BLaER1 (cell line): ENCODE measurements around the gene IL17C.
"Not testable (repeated sequence)": the region's sequence is repeated elsewhere in the genome, so short reads cannot be mapped to it uniquely, and the experiment has no call there.

Experiments used
- H3K27ac ChIP-seq: shearing (Covaris generic); formaldehyde crosslinking; 2 replicates; pipeline ENCODE4 v1.8.1; 2022
- H3K27me3 ChIP-seq: shearing (Covaris generic); formaldehyde crosslinking; 2 replicates; pipeline ENCODE4 v1.8.1; 2022
- H3K36me3 ChIP-seq: shearing (Covaris generic); formaldehyde crosslinking; 2 replicates; pipeline ENCODE4 v1.8.1; 2022
- H3K4me1 ChIP-seq: shearing (Covaris generic); formaldehyde crosslinking; 2 replicates; pipeline ENCODE4 v1.8.1; 2022
- H3K4me2 ChIP-seq: shearing (Covaris generic); formaldehyde crosslinking; 2 replicates; pipeline ENCODE4 v1.8.1; 2022
- H3K4me3 ChIP-seq: shearing (Covaris generic); formaldehyde crosslinking; 2 replicates; pipeline ENCODE4 v1.8.1; 2022
- H3K9ac ChIP-seq: shearing (Covaris generic); formaldehyde crosslinking; 2 replicates; pipeline ENCODE4 v1.8.1; 2022
- H3K9me3 ChIP-seq: shearing (Covaris generic); formaldehyde crosslinking; 2 replicates; pipeline ENCODE4 v1.8.1; 2022
- H4K20me1 ChIP-seq: shearing (Covaris generic); formaldehyde crosslinking; 2 replicates; pipeline ENCODE4 v1.8.1; 2022
- Cebpa-rat ChIP-seq: shearing (Covaris generic); IDR thresholded peaks from 2 replicates; pipeline ENCODE4 v1.8.1; 2022

IL17C gene

DNA sequence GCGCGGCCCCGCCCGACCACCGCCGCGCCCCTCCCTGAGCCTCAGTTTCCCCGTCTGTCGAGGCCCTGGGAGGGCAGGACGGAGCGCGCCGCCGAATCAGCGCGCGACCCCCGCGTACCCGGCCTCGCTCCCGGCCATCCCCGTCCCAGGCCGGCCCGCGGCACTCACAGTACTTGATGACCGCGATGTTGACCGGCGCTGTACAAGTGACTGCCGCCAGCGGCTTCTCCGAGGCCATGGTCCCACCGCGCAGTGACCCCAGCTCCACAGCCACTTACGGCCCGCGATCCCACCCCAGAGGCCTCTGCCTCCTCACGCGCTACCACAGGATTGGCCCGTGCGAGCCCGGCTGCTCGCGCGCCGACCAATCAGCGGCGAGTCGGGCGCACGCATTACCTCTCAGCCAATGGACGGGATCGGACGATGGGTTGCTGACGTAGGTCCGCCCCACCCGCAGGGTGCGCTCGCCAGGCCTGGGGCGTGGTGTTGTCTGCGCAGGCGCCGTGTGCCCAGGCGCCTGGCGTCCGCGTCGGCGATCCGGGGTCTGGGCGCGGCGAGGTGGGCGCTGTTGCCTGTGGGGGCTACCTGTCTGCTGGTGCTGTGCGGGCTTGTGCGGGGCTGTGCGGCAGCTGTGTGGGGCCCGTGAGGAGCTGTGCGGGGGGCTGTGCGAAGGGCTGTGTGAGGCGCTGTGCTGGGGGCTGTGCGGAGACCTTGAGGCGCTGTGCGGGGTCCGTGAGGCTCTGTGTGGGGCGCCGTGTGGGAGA lies 24.7 kb downstream of the IL17C start, which contains the start of gene MVD:
TSS of gene MVD (minus strand) at position 249 of the 764 bp plus-strand sequence. CDS start at position 238, 11 bp downstream.
- Histone ChIP-seq H3K4me1 (peaks cover 48% of the 10 kb centered on the region), H3K9me3 (no peaks in the 10 kb centered on the region)
- TF ChIP-seq Cebpa-rat, result no peak

DNA sequence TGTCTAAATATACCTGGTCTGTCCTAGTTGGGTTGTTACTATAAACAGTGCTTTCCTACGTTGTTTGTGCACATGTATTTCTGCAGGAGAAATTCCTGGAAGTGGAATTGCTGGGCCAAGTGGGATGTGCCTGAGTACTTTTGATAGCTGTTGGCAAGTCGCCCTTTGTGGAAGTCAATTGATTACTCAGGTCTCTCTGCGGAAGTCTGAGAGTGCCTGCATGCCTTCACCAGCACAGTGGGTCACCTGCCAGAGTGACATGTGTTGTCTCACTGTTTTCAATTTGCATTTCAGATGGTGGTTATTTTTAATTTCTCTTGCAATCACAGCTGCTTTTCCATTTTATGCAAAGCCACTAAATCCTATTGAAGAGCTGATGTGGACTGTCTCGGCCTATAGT lies 26.8 kb downstream of the IL17C start:
- Histone ChIP-seq H4K20me1 (peaks cover 23% of the 10 kb centered on the region; the same call in 1 of the 2 replicates), H3K27me3 (no peaks in the 10 kb centered on the region), H3K4me1 (peaks cover 31% of the 10 kb centered on the region), H3K9me3 (no peaks in the 10 kb centered on the region), H3K9ac (no peak overlapping the region), H3K27ac (no peak overlapping the region), H3K36me3 (peaks cover 6% of the 10 kb centered on the region; the same call in 1 of the 2 replicates), H3K4me3 (no peak overlapping the region), H3K4me2 (no peak overlapping the region)
- no peak for TF ChIP-seq Cebpa-rat

More for the DNA sequence above, 24.7 kb downstream of the IL17C start, which contains the start of gene MVD:
- H4K20me1 ChIP-seq, result peaks cover 23% of the 10 kb centered on the region; the same call in 1 of the 2 replicates
- peak within 1 kb of the TSS; percentile 91 for H3K4me3 ChIP-seq
- peak within 1 kb of the TSS; percentile 99 for H3K4me2 ChIP-seq
- H3K27me3 ChIP-seq, result no peaks in the 10 kb centered on the region
- peak within 1 kb of the TSS; percentile 84 for H3K9ac ChIP-seq
- 0 out of 2 replicates have a peak, but pooled peaks cover 13% of the 10 kb centered on the region for H3K36me3 ChIP-seq
- peak within 1 kb of the TSS; percentile 79 for H3K27ac ChIP-seq

DNA sequence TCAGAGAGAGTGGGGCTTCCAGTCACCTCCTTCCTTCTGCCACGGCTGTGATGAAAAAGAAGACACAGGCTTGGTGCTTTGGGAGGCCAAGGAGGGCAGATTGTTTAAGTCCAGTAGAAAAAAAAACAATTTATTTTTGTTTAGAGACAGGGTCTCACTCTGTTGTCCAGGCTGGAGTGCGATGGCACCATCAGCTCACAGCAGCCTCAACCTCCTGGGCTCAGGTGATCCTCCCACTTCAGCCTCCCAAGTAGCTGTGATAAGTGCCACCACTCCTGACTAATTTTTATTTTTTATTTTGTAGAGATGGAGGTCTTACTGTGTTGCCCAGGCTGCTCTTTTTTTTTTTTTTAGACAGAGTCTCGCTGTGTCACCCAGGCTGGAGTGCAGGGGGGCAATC lies 27.2 kb downstream of the IL17C start:
- Histone ChIP-seq H3K4me2 (no peak overlapping the region), H3K27me3 (no peaks in the 10 kb centered on the region), H3K9ac (no peak overlapping the region), H3K4me3 (no peak overlapping the region), H3K9me3 (no peaks in the 10 kb centered on the region), H3K36me3 (peaks cover 4% of the 10 kb centered on the region; the same call in 1 of the 2 replicates), H3K4me1 (peaks cover 27% of the 10 kb centered on the region), H3K27ac (no peak overlapping the region), H4K20me1 (peaks cover 23% of the 10 kb centered on the region; the same call in 1 of the 2 replicates)
- TF ChIP-seq Cebpa-rat, result no peak

DNA sequence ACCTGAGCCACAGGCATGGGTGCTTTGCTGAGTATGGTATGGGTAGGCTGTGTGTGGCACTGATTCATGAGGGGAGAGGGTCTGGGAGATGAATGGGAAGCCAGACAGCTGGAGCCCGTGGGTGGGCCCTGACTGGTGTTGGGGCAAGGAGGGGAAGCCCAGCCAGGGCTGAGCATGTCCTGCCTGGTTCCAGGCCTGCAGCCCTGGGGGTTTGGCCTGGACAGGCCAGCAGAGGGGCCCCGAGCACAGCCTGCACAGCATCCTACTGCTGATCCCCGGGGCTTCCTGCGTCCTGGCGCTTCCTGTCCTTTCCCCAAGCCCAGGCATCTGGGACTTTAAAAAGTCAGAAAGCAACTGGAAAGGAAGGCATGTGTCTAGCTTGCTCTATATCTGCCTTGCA lies 29.1 kb downstream of the IL17C start:
- Histone ChIP-seq H3K4me1 (peaks cover 17% of the 10 kb centered on the region), H3K27ac (no peak overlapping the region), H3K4me2 (no peak overlapping the region), H4K20me1 (peaks cover 9% of the 10 kb centered on the region; the same call in 1 of the 2 replicates), H3K9ac (no peak overlapping the region), H3K27me3 (no peaks in the 10 kb centered on the region), H3K9me3 (no peaks in the 10 kb centered on the region), H3K36me3 (peaks cover 4% of the 10 kb centered on the region), H3K4me3 (no peak overlapping the region)
- no peak for TF ChIP-seq Cebpa-rat

DNA sequence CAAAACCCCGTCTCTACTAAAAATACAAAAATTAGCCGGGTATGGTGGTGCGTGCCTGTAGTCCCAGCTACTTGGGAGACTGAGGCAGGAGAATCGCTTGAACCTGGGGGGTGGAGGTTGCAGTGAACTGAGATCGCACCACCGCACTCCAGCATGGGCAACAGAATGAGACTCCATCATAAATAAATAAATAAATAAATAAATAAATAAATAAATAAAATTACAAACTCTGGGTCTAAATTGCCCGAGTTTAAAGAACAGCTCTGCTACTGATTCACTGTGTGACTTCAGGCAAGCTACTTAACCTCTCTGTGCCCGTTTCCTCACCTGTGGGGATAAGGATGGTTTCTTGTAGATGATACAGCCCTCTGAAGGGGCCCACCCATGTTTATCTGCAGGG lies 31.1 kb downstream of the IL17C start:
- Histone ChIP-seq H3K36me3 (peaks cover 17% of the 10 kb centered on the region), H3K4me1 (peaks cover 29% of the 10 kb centered on the region)
- not testable (repeated sequence) for H3K9ac ChIP-seq, H3K4me3 ChIP-seq, H3K27ac ChIP-seq, H3K27me3 ChIP-seq, H4K20me1 ChIP-seq, H3K9me3 ChIP-seq, H3K4me2 ChIP-seq

DNA sequence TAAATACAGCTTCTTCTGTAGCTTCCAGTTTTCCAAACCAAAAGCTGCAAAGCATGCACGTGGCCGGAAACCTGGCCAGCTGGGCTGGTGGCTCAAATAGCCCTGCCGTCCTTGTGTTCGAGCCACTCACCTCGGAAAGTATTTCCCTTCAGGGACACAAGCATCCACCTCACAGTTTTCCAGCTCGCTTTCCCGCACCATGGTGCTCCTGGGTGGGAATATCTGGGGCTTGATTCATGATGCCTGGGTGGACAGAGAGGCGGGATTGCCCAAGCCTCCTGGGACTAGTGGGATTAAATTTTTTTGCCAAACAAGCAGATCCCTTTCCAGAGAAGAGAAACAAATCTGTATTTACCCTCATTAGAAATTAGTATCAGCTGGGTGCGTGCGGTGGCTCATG lies 31.6 kb downstream of the IL17C start:
- Histone ChIP-seq H3K27ac (no peak overlapping the region), H4K20me1 (no peaks in the 10 kb centered on the region), H3K9me3 (no peaks in the 10 kb centered on the region), H3K9ac (no peak overlapping the region), H3K4me3 (no peak overlapping the region), H3K4me1 (peaks cover 34% of the 10 kb centered on the region), H3K36me3 (peaks cover 17% of the 10 kb centered on the region), H3K4me2 (no peak overlapping the region), H3K27me3 (no peaks in the 10 kb centered on the region)
- no peak for TF ChIP-seq Cebpa-rat

GRCh38 chr16:88671806-88672205 lies 33.4 kb downstream of the IL17C start:
- Histone ChIP-seq H3K27me3 (no peaks in the 10 kb centered on the region), H3K4me2 (peak overlapping the region; percentile 10; the same call in 1 of the 2 replicates), H3K4me1 (peaks cover 51% of the 10 kb centered on the region), H3K27ac (no peak overlapping the region), H3K36me3 (peaks cover 30% of the 10 kb centered on the region), H3K9me3 (no peaks in the 10 kb centered on the region), H4K20me1 (no peaks in the 10 kb centered on the region), H3K4me3 (no peak overlapping the region), H3K9ac (no peak overlapping the region)
- no peak for TF ChIP-seq Cebpa-rat

- Histone ChIP-seq H3K9me3 (no peaks in the 10 kb centered on the region), H3K9ac (no peak overlapping the region), H3K4me3 (no peak overlapping the region), H3K36me3 (peaks cover 40% of the 10 kb centered on the region), H4K20me1 (no peaks in the 10 kb centered on the region), H3K27ac (no peak overlapping the region), H3K4me1 (peaks cover 51% of the 10 kb centered on the region), H3K4me2 (peak overlapping the region; percentile 10), H3K27me3 (no peaks in the 10 kb centered on the region)
- TF ChIP-seq Cebpa-rat, result no peak
Observed at GRCh38 chr16:88672776-88673175, 34.4 kb downstream of the IL17C start.

DNA sequence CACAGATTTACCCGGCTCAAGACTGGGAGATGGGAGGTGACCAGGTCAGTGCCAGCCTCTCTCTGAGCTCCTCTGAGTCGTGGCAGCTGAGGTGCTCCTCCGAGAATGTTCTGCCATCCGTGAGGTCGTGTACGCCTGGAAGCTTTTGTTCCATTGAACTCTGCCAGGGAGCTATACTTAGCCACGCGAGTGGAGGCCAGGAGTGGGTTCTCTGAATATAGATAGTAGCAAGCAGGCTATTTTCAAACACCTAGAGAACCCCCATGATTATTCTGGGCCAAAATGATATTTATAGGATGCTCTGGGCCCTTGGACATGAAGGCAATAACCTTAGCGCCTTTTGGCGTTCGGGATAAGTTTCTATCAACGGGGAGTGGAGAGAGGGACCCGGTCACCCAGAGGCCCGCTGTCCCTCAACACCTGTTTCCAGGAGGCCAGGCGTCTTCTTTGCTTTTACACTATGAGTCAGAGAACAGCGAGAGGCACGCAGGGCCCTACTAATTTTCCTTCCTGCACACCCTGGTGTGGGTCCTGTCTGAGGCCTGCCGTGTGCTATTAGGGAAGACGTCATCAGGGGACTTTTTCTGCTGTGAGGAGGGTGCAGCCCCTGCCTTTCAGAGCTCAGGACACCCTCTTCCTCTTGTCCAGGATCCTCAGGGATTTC lies 35.5 kb downstream of the IL17C start:
- peak overlapping the region; percentile 40; the same call in 1 of the 2 replicates for H3K9ac ChIP-seq
- H3K36me3 ChIP-seq, result peaks cover 51% of the 10 kb centered on the region
- TF ChIP-seq Cebpa-rat, result no peak
- H3K27me3 ChIP-seq, result no peaks in the 10 kb centered on the region
- no peaks in the 10 kb centered on the region for H3K9me3 ChIP-seq
- H3K4me3 ChIP-seq, result no peak overlapping the region
- H3K27ac ChIP-seq, result 0 out of 2 replicates have a peak overlapping the region, but pooled peaks have one; percentile 13
- no peaks in the 10 kb centered on the region for H4K20me1 ChIP-seq
- H3K4me2 ChIP-seq, result peak overlapping the region; percentile 35
- H3K4me1 ChIP-seq, result peaks cover 51% of the 10 kb centered on the region
